Liver (tissue), 3 donors: ENCODE measurements around the gene NRF1.

Experiments used
- ATF3 ChIP-seq: IDR thresholded peaks from 2 replicates; pipeline ENCODE4 v1.6.1; 2016; ENCODE audit warnings: antibody characterized with exemption
- CTCF ChIP-seq: fragments of 150-350 bp; IDR thresholded peaks from 2 replicates; pipeline ENCODE4 v1.5.1; 2017; ENCODE audit warnings: improper control_type of control experiment, low read depth, low read length; ENCODE audit not compliant: missing input control
- FOXA2 ChIP-seq: IDR thresholded peaks from 2 replicates; pipeline ENCODE4 v1.6.1; 2016; ENCODE audit warnings: antibody characterized with exemption
- GABPA ChIP-seq, 2 donors: IDR thresholded peaks in 1 of 2; conservative IDR thresholded peaks in 1 of 2; 2 replicates each; pipeline ENCODE4 v1.6.1; 2016; ENCODE audit warnings: antibody characterized with exemption in 2 of 2, mild to moderate bottlenecking in 1 of 2, moderate library complexity in 1 of 2
- JUND ChIP-seq, 2 donors: IDR thresholded peaks; 2 replicates each; pipeline ENCODE4 v1.6.1; 2016; ENCODE audit warnings: antibody characterized with exemption in 2 of 2
- MAX ChIP-seq: IDR thresholded peaks from 2 replicates; pipeline ENCODE4 v1.6.1; 2016; ENCODE audit warnings: antibody characterized with exemption
- RAD21 ChIP-seq, 2 donors: IDR thresholded peaks; 2 replicates each; pipeline ENCODE4 v1.6.1; 2016; ENCODE audit warnings: antibody characterized with exemption in 2 of 2, mild to moderate bottlenecking in 2 of 2
- REST ChIP-seq: IDR thresholded peaks from 2 replicates; pipeline ENCODE4 v1.6.1; 2016; ENCODE audit warnings: antibody characterized with exemption, mild to moderate bottlenecking
- RXRA ChIP-seq, 2 donors: IDR thresholded peaks; 2 replicates each; pipeline ENCODE4 v1.6.1; 2017 to 2018; ENCODE audit warnings: antibody characterized with exemption in 2 of 2, mild to moderate bottlenecking in 1 of 2
- TAF1 ChIP-seq: conservative IDR thresholded peaks from 2 replicates; pipeline ENCODE4 v1.6.1; 2016; ENCODE audit warnings: antibody characterized with exemption, mild to moderate bottlenecking
- YY1 ChIP-seq: IDR thresholded peaks from 2 replicates; pipeline ENCODE4 v1.6.1; 2016; ENCODE audit warnings: antibody characterized with exemption, mild to moderate bottlenecking
- donor health status: healthy.
- donor health status: healthy.

GRCh38 chr7:129597672-129598071 is 13.8 kb upstream of the NRF1 start:
- TF ChIP-seq JUND (IDR thresholded peaks at IDR 0.05) = no peak
- TF ChIP-seq CTCF = no peak
- no peak for TF ChIP-seq YY1
- no peak for TF ChIP-seq RAD21 (IDR thresholded peaks at IDR 0.05)
- no peak for TF ChIP-seq TAF1
- no peak for TF ChIP-seq GABPA (IDR thresholded peaks at IDR 0.05 in 1 of 2, conservative IDR thresholded peaks at IDR 0.05 in 1 of 2)
- no peak for TF ChIP-seq REST
- no peak for TF ChIP-seq RXRA (IDR thresholded peaks at IDR 0.05)
- no peak for TF ChIP-seq ATF3
- TF ChIP-seq MAX = no peak
- no peak for TF ChIP-seq FOXA2
